WTC11 (cell line): Measurements from ENCODE around the gene RELB. TPM values are rescaled to one million over a fixed set of nuclear protein-coding genes. Genes with fewer than 3 reads are reported as not detected.

ENCODE experiments used
- FOXP1 ChIP-seq: sonication (generic); formaldehyde crosslinking; IDR thresholded peaks from 2 replicates; pipeline ENCODE4 v1.8.0; 2022; ENCODE audit warnings: missing genetic modification reagents, mild to moderate bottlenecking, moderate library complexity, borderline replicate concordance
- GTF2I ChIP-seq: fragments of 250-450 bp; sonication (Bioruptor Pico); conservative IDR thresholded peaks from 2 replicates; pipeline ENCODE4 v1.4.0; 2021; ENCODE audit warnings: mild to moderate bottlenecking
- HMGA2 ChIP-seq: fragments of 250-450 bp; sonication (Bioruptor Pico); IDR thresholded peaks from 2 replicates; pipeline ENCODE4 v1.4.0; 2021; ENCODE audit warnings: mild to moderate bottlenecking, moderate library complexity
- IRF2 ChIP-seq: sonication (generic); formaldehyde crosslinking; IDR thresholded peaks from 2 replicates; pipeline ENCODE4 v1.8.0; 2022; ENCODE audit warnings: low read depth, missing genetic modification reagents, borderline replicate concordance
- MYBL2 ChIP-seq: sonication (generic); formaldehyde crosslinking; IDR thresholded peaks from 2 replicates; pipeline ENCODE4 v1.8.1; 2023; ENCODE audit warnings: mild to moderate bottlenecking, moderate library complexity, missing genetic modification reagents
- NR2C2 ChIP-seq: sonication (generic); formaldehyde crosslinking; IDR thresholded peaks from 2 replicates; pipeline ENCODE4 v1.8.0; 2022; ENCODE audit warnings: mild to moderate bottlenecking, missing genetic modification reagents
- RELA ChIP-seq: sonication (generic); formaldehyde crosslinking; IDR thresholded peaks from 2 replicates; pipeline ENCODE4 v1.8.1; 2022; ENCODE audit warnings: missing genetic modification reagents, mild to moderate bottlenecking, borderline replicate concordance
- SP1 ChIP-seq: sonication (generic); formaldehyde crosslinking; conservative IDR thresholded peaks from 2 replicates; pipeline ENCODE4 v1.8.1; 2022; ENCODE audit warnings: missing genetic modification reagents
- TEAD1 ChIP-seq: sonication (generic); formaldehyde crosslinking; IDR thresholded peaks from 2 replicates; pipeline ENCODE4 v1.8.0; 2022; ENCODE audit warnings: mild to moderate bottlenecking, missing genetic modification reagents
- TP53 ChIP-seq: sonication (generic); formaldehyde crosslinking; IDR thresholded peaks from 2 replicates; pipeline ENCODE4 v1.8.1; 2023; ENCODE audit warnings: mild to moderate bottlenecking, missing genetic modification reagents
- ZNF317 ChIP-seq: sonication (generic); formaldehyde crosslinking; IDR thresholded peaks from 2 replicates; pipeline ENCODE4 v1.8.1; 2023; ENCODE audit warnings: low read depth, mild to moderate bottlenecking, moderate library complexity, missing genetic modification reagents, borderline replicate concordance
- ZNF423 ChIP-seq: fragments of 250-450 bp; sonication (Bioruptor Pico); IDR thresholded peaks from 2 replicates; pipeline ENCODE4 v2.1.2; 2022; ENCODE audit warnings: mild to moderate bottlenecking, moderate library complexity
- total RNA-seq: library from RNA; stranded (reverse); gene quantifications from 3 replicates; pipeline ENCODE4 v1.2.3, GENCODE V29; 2021
- TF ChIP-seq, protein P1 (sequence below): sonication (generic); formaldehyde crosslinking; conservative IDR thresholded peaks from 2 replicates; pipeline ENCODE4 v1.8.1; 2023; ENCODE audit warnings: mild to moderate bottlenecking, low read depth, missing genetic modification reagents, moderate library complexity
- TF ChIP-seq, protein P2 (sequence below): sonication (generic); formaldehyde crosslinking; IDR thresholded peaks from 2 replicates; pipeline ENCODE4 v1.8.0; 2023; ENCODE audit warnings: missing genetic modification reagents, mild to moderate bottlenecking, borderline replicate concordance
- TF ChIP-seq, protein P3 (sequence below): sonication (generic); formaldehyde crosslinking; IDR thresholded peaks from 2 replicates; pipeline ENCODE4 v1.8.1; 2022; ENCODE audit warnings: mild to moderate bottlenecking, moderate library complexity, missing genetic modification reagents
- TF ChIP-seq, protein P4 (sequence below): sonication (generic); formaldehyde crosslinking; IDR thresholded peaks from 2 replicates; pipeline ENCODE4 v1.8.0; 2022; ENCODE audit warnings: mild to moderate bottlenecking, missing genetic modification reagents
- TF ChIP-seq, protein P5 (sequence below): sonication (generic); formaldehyde crosslinking; IDR thresholded peaks from 2 replicates; pipeline ENCODE4 v1.8.1; 2023; ENCODE audit warnings: mild to moderate bottlenecking, missing genetic modification reagents, borderline replicate concordance
- TF ChIP-seq, protein P6 (sequence below): fragments of 200-600 bp; IDR thresholded peaks from 2 replicates; pipeline ENCODE4 v1.8.0; 2022; ENCODE audit warnings: antibody characterized with exemption
- TF ChIP-seq, protein P7 (sequence below): sonication (generic); formaldehyde crosslinking; IDR thresholded peaks from 2 replicates; pipeline ENCODE4 v1.8.1; 2022; ENCODE audit warnings: low read depth, mild to moderate bottlenecking, moderate library complexity, missing genetic modification reagents, borderline replicate concordance

The RELB gene
- total RNA-seq, 1 experiment from 2014 or later = 8.9 TPM

DNA sequence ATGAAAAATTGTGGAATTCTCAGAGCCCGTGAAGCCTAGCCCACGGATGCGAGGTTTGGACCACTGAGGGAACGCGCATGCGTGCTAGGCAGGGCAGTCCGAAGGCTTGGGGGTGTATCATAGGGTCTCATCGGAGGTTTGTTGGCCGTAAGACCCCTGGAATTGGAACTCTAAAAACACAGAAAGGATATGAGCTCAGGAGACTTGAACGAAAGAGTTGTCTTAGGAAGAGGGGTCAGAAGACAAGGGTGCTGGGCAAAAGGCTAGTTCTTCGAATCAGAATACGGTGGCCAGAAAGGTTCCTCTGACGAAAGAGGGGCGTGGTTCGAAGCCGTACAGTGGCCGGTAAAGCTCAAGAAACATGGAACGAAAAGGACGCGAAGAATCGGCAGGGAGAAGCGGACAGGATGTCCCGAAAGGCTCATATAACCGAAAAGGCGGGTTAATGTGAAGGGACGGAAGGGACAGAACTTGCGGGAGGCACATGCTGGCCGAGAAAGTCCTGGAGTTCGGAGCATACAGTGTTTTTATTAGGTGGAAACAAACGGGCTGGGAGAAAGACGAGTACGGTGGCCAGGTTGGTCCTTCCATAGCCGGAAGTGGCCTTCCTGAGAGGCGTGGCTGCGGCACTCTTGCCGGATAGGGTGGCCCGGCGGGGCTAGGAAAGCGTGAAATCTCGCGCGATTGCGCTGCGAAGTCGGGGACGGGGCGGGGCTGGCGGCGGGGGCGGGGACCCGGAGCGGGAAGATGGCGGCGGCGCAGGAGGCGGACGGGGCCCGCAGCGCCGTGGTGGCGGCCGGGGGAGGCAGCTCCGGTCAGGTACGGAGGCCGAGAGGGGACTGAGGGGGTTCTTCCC lies 46.4 kb upstream of the RELB start, which contains the start of gene CLPTM1 (continued):
- TF ChIP-seq, protein P1, sequence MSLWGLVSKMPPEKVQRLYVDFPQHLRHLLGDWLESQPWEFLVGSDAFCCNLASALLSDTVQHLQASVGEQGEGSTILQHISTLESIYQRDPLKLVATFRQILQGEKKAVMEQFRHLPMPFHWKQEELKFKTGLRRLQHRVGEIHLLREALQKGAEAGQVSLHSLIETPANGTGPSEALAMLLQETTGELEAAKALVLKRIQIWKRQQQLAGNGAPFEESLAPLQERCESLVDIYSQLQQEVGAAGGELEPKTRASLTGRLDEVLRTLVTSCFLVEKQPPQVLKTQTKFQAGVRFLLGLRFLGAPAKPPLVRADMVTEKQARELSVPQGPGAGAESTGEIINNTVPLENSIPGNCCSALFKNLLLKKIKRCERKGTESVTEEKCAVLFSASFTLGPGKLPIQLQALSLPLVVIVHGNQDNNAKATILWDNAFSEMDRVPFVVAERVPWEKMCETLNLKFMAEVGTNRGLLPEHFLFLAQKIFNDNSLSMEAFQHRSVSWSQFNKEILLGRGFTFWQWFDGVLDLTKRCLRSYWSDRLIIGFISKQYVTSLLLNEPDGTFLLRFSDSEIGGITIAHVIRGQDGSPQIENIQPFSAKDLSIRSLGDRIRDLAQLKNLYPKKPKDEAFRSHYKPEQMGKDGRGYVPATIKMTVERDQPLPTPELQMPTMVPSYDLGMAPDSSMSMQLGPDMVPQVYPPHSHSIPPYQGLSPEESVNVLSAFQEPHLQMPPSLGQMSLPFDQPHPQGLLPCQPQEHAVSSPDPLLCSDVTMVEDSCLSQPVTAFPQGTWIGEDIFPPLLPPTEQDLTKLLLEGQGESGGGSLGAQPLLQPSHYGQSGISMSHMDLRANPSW (CRISPR knock-in tag) = no peak
- TF ChIP-seq, protein P2, sequence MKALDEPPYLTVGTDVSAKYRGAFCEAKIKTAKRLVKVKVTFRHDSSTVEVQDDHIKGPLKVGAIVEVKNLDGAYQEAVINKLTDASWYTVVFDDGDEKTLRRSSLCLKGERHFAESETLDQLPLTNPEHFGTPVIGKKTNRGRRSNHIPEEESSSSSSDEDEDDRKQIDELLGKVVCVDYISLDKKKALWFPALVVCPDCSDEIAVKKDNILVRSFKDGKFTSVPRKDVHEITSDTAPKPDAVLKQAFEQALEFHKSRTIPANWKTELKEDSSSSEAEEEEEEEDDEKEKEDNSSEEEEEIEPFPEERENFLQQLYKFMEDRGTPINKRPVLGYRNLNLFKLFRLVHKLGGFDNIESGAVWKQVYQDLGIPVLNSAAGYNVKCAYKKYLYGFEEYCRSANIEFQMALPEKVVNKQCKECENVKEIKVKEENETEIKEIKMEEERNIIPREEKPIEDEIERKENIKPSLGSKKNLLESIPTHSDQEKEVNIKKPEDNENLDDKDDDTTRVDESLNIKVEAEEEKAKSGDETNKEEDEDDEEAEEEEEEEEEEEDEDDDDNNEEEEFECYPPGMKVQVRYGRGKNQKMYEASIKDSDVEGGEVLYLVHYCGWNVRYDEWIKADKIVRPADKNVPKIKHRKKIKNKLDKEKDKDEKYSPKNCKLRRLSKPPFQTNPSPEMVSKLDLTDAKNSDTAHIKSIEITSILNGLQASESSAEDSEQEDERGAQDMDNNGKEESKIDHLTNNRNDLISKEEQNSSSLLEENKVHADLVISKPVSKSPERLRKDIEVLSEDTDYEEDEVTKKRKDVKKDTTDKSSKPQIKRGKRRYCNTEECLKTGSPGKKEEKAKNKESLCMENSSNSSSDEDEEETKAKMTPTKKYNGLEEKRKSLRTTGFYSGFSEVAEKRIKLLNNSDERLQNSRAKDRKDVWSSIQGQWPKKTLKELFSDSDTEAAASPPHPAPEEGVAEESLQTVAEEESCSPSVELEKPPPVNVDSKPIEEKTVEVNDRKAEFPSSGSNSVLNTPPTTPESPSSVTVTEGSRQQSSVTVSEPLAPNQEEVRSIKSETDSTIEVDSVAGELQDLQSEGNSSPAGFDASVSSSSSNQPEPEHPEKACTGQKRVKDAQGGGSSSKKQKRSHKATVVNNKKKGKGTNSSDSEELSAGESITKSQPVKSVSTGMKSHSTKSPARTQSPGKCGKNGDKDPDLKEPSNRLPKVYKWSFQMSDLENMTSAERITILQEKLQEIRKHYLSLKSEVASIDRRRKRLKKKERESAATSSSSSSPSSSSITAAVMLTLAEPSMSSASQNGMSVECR (CRISPR knock-in tag) = no peak; the same call in 1 of the 2 replicates
- TF ChIP-seq NR2C2 (CRISPR knock-in tag) = no peak
- TF ChIP-seq SP1 (CRISPR knock-in tag) = peak; percentile 88
- no peak for TF ChIP-seq TP53 (CRISPR knock-in tag)
- no peak for TF ChIP-seq ZNF317
- TF ChIP-seq GTF2I (CRISPR knock-in tag) = no peak
- TF ChIP-seq RELA (CRISPR knock-in tag) = no peak
- TF ChIP-seq, protein P3, sequence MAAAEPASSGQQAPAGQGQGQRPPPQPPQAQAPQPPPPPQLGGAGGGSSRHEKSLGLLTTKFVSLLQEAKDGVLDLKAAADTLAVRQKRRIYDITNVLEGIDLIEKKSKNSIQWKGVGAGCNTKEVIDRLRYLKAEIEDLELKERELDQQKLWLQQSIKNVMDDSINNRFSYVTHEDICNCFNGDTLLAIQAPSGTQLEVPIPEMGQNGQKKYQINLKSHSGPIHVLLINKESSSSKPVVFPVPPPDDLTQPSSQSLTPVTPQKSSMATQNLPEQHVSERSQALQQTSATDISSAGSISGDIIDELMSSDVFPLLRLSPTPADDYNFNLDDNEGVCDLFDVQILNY (CRISPR knock-in tag) = no peak
- TF ChIP-seq MYBL2 (CRISPR knock-in tag) = no peak
- TF ChIP-seq, protein P4, sequence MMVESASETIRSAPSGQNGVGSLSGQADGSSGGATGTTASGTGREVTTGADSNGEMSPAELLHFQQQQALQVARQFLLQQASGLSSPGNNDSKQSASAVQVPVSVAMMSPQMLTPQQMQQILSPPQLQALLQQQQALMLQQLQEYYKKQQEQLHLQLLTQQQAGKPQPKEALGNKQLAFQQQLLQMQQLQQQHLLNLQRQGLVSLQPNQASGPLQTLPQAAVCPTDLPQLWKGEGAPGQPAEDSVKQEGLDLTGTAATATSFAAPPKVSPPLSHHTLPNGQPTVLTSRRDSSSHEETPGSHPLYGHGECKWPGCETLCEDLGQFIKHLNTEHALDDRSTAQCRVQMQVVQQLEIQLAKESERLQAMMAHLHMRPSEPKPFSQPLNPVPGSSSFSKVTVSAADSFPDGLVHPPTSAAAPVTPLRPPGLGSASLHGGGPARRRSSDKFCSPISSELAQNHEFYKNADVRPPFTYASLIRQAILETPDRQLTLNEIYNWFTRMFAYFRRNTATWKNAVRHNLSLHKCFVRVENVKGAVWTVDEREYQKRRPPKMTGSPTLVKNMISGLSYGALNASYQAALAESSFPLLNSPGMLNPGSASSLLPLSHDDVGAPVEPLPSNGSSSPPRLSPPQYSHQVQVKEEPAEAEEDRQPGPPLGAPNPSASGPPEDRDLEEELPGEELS (CRISPR knock-in tag) = no peak
- TF ChIP-seq HMGA2 (CRISPR knock-in tag) = no peak
- TF ChIP-seq IRF2 = no peak
- TF ChIP-seq, protein P5, sequence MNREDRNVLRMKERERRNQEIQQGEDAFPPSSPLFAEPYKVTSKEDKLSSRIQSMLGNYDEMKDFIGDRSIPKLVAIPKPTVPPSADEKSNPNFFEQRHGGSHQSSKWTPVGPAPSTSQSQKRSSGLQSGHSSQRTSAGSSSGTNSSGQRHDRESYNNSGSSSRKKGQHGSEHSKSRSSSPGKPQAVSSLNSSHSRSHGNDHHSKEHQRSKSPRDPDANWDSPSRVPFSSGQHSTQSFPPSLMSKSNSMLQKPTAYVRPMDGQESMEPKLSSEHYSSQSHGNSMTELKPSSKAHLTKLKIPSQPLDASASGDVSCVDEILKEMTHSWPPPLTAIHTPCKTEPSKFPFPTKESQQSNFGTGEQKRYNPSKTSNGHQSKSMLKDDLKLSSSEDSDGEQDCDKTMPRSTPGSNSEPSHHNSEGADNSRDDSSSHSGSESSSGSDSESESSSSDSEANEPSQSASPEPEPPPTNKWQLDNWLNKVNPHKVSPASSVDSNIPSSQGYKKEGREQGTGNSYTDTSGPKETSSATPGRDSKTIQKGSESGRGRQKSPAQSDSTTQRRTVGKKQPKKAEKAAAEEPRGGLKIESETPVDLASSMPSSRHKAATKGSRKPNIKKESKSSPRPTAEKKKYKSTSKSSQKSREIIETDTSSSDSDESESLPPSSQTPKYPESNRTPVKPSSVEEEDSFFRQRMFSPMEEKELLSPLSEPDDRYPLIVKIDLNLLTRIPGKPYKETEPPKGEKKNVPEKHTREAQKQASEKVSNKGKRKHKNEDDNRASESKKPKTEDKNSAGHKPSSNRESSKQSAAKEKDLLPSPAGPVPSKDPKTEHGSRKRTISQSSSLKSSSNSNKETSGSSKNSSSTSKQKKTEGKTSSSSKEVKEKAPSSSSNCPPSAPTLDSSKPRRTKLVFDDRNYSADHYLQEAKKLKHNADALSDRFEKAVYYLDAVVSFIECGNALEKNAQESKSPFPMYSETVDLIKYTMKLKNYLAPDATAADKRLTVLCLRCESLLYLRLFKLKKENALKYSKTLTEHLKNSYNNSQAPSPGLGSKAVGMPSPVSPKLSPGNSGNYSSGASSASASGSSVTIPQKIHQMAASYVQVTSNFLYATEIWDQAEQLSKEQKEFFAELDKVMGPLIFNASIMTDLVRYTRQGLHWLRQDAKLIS = no peak
- TF ChIP-seq TEAD1 (CRISPR knock-in tag) = no peak
- 0 out of 2 replicates have a peak, but pooled peaks have one; percentile 51 for TF ChIP-seq FOXP1 (CRISPR knock-in tag)
- TF ChIP-seq, protein P6, sequence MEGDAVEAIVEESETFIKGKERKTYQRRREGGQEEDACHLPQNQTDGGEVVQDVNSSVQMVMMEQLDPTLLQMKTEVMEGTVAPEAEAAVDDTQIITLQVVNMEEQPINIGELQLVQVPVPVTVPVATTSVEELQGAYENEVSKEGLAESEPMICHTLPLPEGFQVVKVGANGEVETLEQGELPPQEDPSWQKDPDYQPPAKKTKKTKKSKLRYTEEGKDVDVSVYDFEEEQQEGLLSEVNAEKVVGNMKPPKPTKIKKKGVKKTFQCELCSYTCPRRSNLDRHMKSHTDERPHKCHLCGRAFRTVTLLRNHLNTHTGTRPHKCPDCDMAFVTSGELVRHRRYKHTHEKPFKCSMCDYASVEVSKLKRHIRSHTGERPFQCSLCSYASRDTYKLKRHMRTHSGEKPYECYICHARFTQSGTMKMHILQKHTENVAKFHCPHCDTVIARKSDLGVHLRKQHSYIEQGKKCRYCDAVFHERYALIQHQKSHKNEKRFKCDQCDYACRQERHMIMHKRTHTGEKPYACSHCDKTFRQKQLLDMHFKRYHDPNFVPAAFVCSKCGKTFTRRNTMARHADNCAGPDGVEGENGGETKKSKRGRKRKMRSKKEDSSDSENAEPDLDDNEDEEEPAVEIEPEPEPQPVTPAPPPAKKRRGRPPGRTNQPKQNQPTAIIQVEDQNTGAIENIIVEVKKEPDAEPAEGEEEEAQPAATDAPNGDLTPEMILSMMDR = no peak
- TF ChIP-seq, protein P7, sequence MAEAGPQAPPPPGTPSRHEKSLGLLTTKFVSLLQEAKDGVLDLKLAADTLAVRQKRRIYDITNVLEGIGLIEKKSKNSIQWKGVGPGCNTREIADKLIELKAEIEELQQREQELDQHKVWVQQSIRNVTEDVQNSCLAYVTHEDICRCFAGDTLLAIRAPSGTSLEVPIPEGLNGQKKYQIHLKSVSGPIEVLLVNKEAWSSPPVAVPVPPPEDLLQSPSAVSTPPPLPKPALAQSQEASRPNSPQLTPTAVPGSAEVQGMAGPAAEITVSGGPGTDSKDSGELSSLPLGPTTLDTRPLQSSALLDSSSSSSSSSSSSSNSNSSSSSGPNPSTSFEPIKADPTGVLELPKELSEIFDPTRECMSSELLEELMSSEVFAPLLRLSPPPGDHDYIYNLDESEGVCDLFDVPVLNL (CRISPR knock-in tag) = no peak
- no peak for TF ChIP-seq ZNF423 (CRISPR knock-in tag)
